NCI-H1417 treated with DMSO at 0.1 percent for 48 hours (cell line): ENCODE data around the gene SLITRK1.

Experiments used
- DNase-seq: peaks from one replicate; lab custom pipeline; 2025; lab: John Stamatoyannopoulos, UW

Gene SLITRK1, protein sequence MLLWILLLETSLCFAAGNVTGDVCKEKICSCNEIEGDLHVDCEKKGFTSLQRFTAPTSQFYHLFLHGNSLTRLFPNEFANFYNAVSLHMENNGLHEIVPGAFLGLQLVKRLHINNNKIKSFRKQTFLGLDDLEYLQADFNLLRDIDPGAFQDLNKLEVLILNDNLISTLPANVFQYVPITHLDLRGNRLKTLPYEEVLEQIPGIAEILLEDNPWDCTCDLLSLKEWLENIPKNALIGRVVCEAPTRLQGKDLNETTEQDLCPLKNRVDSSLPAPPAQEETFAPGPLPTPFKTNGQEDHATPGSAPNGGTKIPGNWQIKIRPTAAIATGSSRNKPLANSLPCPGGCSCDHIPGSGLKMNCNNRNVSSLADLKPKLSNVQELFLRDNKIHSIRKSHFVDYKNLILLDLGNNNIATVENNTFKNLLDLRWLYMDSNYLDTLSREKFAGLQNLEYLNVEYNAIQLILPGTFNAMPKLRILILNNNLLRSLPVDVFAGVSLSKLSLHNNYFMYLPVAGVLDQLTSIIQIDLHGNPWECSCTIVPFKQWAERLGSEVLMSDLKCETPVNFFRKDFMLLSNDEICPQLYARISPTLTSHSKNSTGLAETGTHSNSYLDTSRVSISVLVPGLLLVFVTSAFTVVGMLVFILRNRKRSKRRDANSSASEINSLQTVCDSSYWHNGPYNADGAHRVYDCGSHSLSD

DNA sequence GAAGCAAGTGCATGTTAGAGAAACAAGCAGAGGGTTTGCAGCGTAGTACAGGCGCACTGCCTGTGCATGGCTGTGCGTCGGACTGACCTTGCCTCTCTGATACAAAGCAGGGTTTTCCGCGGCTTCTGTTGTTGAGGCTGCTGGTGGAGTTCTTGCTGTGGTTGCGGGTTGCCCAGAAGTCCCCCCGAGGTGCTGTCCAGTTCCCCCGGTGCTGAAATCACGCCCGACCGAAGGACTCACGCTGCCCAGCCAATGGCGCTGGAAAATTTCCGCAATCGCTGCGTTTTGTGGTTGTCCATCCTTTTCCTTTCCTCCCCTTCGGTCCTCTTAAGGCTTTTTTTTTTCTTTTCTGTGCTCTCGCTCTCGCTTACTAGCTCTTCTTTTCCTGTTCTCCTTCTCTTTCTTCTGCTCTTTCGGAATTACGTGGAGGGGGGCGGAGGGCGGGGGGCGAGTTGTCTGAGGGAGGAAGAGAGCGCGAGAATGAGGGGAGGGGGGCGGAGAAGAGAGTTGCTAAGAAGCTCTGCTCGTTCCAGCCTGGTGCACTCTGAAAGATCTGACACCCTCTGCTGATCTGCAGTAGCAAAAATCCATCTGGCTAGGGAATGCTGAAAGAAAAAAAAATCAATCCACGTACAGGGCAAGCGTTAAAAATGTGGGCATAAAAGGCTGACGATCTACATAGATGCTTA lies at the start of gene SLITRK1:
TSS of gene SLITRK1 (minus strand) at position 558 of the 689 bp plus-strand sequence. CDS start 967 bp downstream, outside the sequence.
- DNase-seq, result peak; percentile 28

GRCh38 chr13:83929157-83929556 lies 46.9 kb upstream of the SLITRK1 start:
- DNase-seq, result no peak

GRCh38 chr13:83919775-83920174 lies 37.5 kb upstream of the SLITRK1 start:
- DNase-seq, result no peak

DNA sequence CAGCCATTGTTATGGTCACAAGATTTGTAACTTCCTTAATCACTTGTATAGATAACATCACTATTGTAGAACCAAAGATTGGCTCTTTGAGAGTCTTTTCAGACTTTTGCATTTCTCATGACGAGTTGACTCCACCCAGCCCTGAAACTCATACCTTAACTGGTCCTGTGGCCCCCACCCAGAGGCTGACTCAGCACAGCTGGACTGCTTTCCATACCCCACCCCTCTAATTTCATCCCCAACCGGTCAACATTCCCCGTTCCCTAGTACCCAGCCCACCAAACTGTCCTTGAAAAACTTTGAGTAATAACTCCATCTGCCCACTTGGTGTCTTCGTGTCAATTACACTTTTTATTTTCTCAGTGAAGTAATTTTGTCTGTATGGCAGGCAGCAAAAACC lies 32.1 kb upstream of the SLITRK1 start:
- no peak for DNase-seq

- DNase-seq, result no peak
Observed at GRCh38 chr13:83907196-83907989, 25.1 kb upstream of the SLITRK1 start.

GRCh38 chr13:83906240-83906820 lies 24.1 kb upstream of the SLITRK1 start:
- no peak for DNase-seq

DNA sequence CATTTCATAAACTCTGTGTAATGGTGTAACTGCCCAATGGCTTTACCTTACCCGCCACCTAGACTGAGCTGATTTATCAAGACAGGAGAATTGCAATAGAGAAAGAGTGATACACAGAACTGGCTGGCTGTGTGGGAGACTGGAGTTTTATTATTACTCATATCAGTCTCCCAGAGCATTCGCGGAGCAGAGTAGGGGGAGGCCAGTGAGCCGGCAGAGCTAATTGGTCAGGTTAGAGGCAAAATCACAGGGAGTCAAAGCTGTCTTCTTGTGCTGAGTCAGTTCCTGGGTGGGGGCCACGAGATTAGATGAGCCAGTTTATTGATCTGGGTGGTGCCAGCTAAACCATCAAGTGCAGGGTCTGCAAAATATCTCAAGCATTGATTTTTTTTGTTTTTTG lies 23.4 kb upstream of the SLITRK1 start:
- no peak for DNase-seq

- no peak for DNase-seq
Observed at GRCh38 chr13:83895994-83896580, 13.8 kb upstream of the SLITRK1 start.

DNA sequence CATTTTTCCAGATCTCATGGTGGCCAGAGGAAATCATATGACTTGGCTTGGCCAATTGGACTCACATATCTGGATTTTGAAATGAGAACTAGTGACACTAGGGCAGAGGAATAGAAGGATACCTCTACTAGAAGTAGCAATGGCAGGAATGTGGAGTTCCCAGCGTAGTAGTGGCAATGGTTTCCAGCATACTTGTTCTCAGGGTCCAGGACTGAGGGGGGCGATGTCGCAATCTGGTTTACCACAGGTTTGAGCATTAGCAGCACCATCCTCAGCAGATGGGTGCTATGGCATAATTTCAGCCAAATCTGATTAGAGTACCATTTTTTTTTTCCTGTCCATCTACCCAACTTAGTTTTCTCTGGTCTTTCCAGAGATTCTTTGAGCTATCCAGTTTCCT lies 8.1 kb upstream of the SLITRK1 start:
- DNase-seq, result no peak

DNA sequence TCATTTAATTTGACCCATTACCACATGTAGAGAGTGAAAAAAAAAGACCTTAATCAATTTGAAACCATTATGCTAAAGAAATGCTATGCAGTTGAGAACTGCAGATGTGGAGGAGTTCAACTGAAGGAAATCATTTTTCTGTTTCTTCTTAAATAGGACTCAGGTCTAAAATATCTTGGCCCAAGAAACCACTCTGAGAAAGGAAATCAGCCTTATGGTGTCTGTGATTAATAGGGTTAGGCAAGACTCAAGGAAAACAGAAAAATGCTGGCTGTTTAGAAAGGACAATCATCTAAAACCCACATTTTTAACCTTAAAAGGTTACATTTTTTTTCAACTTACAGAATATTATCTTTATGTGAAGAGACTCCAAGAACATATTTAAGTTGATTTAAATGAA lies 1.9 kb upstream of the SLITRK1 start:
- no peak for DNase-seq

DNA sequence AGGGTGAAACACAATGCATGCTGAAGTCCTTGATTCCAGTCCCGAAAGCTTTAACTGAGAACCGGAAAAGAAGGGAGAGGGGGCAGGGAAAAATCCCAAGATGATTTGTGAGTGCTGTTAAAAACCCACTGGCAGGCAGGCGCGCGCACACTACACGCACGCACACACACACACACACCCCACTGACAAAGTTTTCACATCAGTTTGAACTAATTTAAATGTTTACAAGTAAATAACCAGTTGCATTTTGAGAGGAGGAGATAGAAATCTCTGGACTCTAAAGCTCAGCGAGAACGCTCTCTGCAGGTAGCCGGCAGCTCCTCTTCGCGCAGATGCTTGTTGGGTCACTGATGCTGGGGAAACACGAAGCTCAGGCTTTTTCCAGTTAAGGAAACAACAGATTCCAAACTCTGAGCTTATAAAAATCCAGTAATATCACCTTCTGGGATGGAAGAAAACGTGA lies 818 bp upstream of the SLITRK1 start:
- DNase-seq, result no peak

GRCh38 chr13:83882606-83882959 lies 309 bp upstream of the SLITRK1 start:
- DNase-seq, result no peak

DNA sequence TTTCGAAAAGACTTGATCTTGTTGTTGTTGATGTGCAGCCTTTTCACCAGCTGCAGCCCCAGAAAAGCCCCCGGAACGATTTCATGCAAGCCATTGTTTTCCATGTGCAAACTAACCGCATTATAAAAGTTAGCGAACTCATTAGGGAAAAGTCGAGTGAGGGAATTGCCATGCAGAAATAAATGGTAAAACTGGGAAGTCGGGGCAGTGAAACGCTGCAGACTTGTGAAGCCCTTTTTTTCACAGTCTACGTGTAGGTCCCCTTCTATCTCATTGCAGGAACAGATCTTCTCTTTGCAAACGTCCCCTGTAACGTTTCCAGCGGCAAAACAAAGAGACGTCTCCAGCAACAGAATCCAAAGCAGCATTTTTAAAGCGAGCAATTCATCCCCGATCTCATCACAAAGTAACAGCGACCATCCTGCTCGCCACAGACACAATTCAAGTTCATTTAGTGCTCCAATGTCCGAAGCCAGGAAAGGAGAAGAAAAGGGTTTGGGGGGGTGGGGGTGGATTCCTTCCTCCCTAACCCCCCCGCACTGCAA lies 1.1 kb downstream of the SLITRK1 start:
- DNase-seq, result no peak

GRCh38 chr13:83880275-83881139 lies 1.8 kb downstream of the SLITRK1 start:
- no peak for DNase-seq

DNA sequence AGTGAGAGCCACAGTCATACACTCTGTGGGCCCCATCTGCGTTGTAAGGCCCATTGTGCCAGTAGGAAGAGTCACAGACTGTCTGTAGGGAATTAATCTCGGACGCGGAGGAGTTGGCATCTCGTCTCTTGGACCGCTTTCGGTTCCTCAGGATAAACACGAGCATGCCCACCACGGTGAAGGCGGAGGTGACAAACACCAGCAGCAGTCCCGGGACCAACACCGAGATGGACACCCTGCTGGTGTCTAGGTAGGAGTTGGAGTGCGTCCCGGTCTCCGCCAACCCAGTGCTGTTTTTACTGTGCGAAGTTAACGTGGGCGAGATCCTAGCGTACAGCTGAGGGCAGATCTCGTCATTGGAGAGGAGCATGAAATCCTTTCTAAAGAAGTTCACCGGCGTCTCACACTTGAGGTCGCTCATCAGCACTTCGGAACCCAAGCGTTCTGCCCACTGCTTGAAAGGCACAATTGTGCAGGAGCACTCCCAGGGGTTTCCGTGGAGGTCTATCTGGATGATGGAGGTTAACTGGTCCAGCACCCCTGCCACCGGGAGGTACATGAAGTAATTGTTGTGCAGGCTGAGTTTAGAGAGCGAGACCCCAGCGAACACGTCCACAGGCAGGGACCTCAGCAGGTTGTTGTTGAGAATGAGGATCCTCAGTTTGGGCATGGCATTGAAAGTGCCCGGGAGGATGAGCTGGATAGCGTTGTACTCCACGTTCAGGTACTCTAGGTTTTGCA lies 2.7 kb downstream of the SLITRK1 start:
- DNase-seq, result no peak

GRCh38 chr13:83878691-83879430 lies 3.4 kb downstream of the SLITRK1 start:
- no peak for DNase-seq

DNA sequence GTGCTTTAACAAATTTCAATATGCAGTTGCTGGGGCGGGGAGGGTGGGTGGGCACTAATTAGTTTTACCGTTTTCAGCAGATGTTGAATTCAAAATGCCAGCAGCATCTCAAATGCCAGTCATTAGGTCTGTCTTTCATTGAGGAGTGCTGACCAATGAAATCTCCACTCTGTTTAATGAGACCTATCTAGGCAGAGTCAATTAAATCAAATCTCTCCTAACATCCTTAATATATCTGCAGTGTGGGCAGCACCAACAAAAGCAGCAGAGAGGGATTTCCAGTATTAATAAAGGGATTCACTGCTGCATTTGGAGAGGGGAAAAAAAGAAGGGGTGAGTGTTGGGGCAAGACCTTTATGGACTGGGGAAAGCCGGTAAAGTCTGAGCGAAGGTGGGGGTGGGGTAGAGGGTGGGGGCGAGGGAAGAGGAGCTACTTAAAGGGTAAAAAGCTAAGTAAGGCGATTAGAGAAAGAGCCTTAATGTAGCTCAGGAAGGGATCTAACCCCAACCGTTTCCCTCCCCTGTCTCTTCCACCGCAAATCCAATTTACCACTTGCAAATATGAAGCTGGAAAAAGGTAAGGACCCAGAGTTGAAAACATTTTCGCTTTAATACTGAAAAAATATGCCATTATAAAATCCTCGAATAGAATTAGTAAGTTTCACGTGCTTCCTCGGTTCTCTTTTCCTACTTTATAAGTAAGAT lies 4.5 kb downstream of the SLITRK1 start:
- DNase-seq, result no peak

DNA sequence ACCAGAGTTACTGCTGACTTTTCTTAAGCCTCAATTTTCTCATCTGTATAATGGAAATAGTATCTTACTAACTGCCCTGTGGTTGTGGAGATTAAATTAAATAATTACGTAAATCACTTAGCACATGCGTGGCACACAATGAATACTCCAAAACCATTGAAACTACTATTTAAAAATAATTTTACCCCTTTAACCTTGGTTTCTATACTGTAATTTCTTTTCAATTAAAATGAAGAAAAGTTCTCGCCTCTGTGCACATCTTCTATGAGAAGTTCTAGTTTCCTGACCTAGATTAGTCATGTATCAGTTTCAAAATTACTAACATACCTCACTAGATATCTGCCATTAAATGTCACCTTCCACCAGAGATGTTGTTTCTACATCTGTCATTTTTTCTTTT lies 5.7 kb downstream of the SLITRK1 start:
- DNase-seq, result no peak
